GM18861 (cell line): ENCODE measurements around the gene SCD.

ENCODE experiments used
- ATAC-seq: cut with Tn5 transposase; IDR thresholded peaks from one replicate; pipeline ENCODE4 v1.9.1; 2021; ENCODE audit not compliant: unreplicated experiment

SCD gene

GRCh38 chr10:100396605-100397004 is 49.6 kb downstream of the SCD start:
- ATAC-seq: no peak

DNA sequence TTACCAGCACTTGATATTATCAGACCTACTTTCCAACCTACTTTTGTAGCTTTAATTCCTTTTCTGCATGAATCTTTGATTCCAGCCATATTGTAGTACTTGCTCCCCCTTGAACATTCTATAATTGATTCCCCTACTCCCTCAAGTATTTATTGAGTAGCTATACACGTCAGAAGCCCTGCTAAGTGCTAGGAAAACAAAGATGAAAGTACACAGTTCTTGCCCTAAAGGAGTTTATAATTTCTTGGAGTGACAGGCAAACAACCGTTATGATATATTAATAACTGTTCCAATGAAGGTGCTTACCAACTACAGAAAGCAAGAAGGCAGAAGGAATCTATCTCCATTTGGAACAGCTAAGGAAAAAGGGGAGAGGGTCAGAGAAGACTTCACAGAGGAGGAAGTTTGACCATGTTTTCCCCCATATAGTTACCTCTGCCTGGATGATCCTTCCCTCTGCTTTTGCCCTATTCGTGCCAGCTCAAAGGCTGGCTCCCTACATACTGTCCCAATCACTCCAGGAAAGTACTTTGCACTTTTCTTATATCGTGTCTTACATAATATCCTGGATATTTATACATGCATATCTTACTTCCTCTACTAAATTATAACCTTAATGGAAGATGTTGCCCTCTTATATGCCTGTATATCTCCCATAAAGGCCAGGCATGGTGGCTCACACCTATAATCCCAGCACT is 54.7 kb downstream of the SCD start:
- ATAC-seq: no peak

- no peak for ATAC-seq
Measured at GRCh38 chr10:100403734-100404133, 56.7 kb downstream of the SCD start.

- no peak for ATAC-seq
Measured at GRCh38 chr10:100413173-100413572, 66.1 kb downstream of the SCD start.
